Stimulated activated effector memory CD8-positive, alpha-beta T cell treated with anti-CD3 and anti-CD28 coated beads, Interleukin-12 subunit alpha, Interleukin-12 subunit beta, amount 100 ng/mL, for 72 hours (primary cell): ENCODE measurements around the gene GSTP1.
"Not testable (repeated sequence)": the region's sequence is repeated elsewhere in the genome, so short reads cannot be mapped to it uniquely, and the experiment has no call there.

Experiments
- ATAC-seq: fragments of 150-1000 bp; cut with Tn5 transposase; 2 replicates; pipeline ENCODE4 v1.10.0; 2021
- DNase-seq, 2 donors: peaks; one replicate each; pipeline ENCODE4 v3.0.0; 2021 to 2022; ENCODE audit warnings: low spot score in 2 of 2
- H3K27ac Mint-ChIP-seq: one replicate; pipeline ENCODE4 v1.8.0; 2022; ENCODE audit warnings: mild to moderate bottlenecking, mixed read lengths
- H3K36me3 Mint-ChIP-seq: one replicate; pipeline ENCODE4 v1.8.0; 2022; ENCODE audit warnings: mild to moderate bottlenecking, mixed read lengths
- H3K4me1 Mint-ChIP-seq: one replicate; pipeline ENCODE4 v1.8.0; 2022; ENCODE audit warnings: mixed read lengths
- H3K4me3 Mint-ChIP-seq: one replicate; pipeline ENCODE4 v1.8.0; 2022; ENCODE audit warnings: mild to moderate bottlenecking, mixed read lengths
- H3K9me3 Mint-ChIP-seq: one replicate; pipeline ENCODE4 v1.8.0; 2022; ENCODE audit warnings: mixed read lengths

GSTP1 gene

GRCh38 chr11:67584205-67584880, 731 bp downstream of the GSTP1 start:
- Mint-ChIP-seq H3K9me3 (peaks cover 6% of the 10 kb centered on the region), H3K4me1 (peaks cover 65% of the 10 kb centered on the region), H3K27ac (peak overlapping the region; percentile 91), H3K36me3 (peaks cover 31% of the 10 kb centered on the region), H3K4me3 (peak overlapping the region; percentile 82)
- peak in 1 of 2 donors; percentile 66 for DNase-seq
- ATAC-seq, result peak; percentile 2

- DNase-seq (no peak), ATAC-seq (no peak)
- peaks cover 57% of the 10 kb centered on the region for H3K4me1 Mint-ChIP-seq
- H3K27ac Mint-ChIP-seq, result peak overlapping the region; percentile 91
- H3K36me3 Mint-ChIP-seq, result peaks cover 31% of the 10 kb centered on the region
- H3K9me3 Mint-ChIP-seq, result peaks cover 6% of the 10 kb centered on the region
- H3K4me3 Mint-ChIP-seq, result peak overlapping the region; percentile 82
Measured at GRCh38 chr11:67584881-67585873, 1.6 kb downstream of the GSTP1 start.

- ATAC-seq, result no peak
- DNase-seq, result no peak
- H3K27ac Mint-ChIP-seq, result peak overlapping the region; percentile 91
- peaks cover 52% of the 10 kb centered on the region for H3K4me1 Mint-ChIP-seq
- H3K9me3 Mint-ChIP-seq, result peaks cover 6% of the 10 kb centered on the region
- H3K36me3 Mint-ChIP-seq, result peaks cover 31% of the 10 kb centered on the region
- peak overlapping the region; percentile 82 for H3K4me3 Mint-ChIP-seq
Measured at GRCh38 chr11:67585911-67586310, 2.3 kb downstream of the GSTP1 start.

- DNase-seq, result no peak
- no peak overlapping the region for H3K4me3 Mint-ChIP-seq
- peak overlapping the region; percentile 91 for H3K27ac Mint-ChIP-seq
- peaks cover 31% of the 10 kb centered on the region for H3K36me3 Mint-ChIP-seq
- peaks cover 52% of the 10 kb centered on the region for H3K4me1 Mint-ChIP-seq
- H3K9me3 Mint-ChIP-seq, result peaks cover 6% of the 10 kb centered on the region
- ATAC-seq, result no peak
Measured at GRCh38 chr11:67586568-67587250, 3.1 kb downstream of the GSTP1 start.

GRCh38 chr11:67588136-67588503, 4.5 kb downstream of the GSTP1 start:
- Mint-ChIP-seq H3K36me3 (peaks cover 31% of the 10 kb centered on the region), H3K9me3 (peaks cover 6% of the 10 kb centered on the region), H3K4me3 (no peak overlapping the region), H3K27ac (peak overlapping the region; percentile 91), H3K4me1 (peaks cover 41% of the 10 kb centered on the region)
- DNase-seq (no peak), ATAC-seq (no peak)

GRCh38 chr11:67588899-67589415, 5.3 kb downstream of the GSTP1 start:
- ATAC-seq, DNase-seq, H3K4me3 Mint-ChIP-seq, H3K9me3 Mint-ChIP-seq: not testable (repeated sequence)
- peak overlapping the region; percentile 63 for H3K27ac Mint-ChIP-seq
- peaks cover 31% of the 10 kb centered on the region for H3K36me3 Mint-ChIP-seq
- H3K4me1 Mint-ChIP-seq, result peaks cover 36% of the 10 kb centered on the region

- DNase-seq (no peak), ATAC-seq (no peak)
- Mint-ChIP-seq H3K4me3 (no peak overlapping the region), H3K27ac (peak overlapping the region; percentile 30), H3K4me1 (peaks cover 2% of the 10 kb centered on the region), H3K9me3 (no peaks in the 10 kb centered on the region), H3K36me3 (no peaks in the 10 kb centered on the region)
Measured at GRCh38 chr11:67592880-67593564, 9.4 kb downstream of the GSTP1 start.

- Mint-ChIP-seq H3K4me1 (no peaks in the 10 kb centered on the region), H3K27ac (peak overlapping the region; percentile 52), H3K36me3 (no peaks in the 10 kb centered on the region), H3K4me3 (no peak overlapping the region), H3K9me3 (no peaks in the 10 kb centered on the region)
- ATAC-seq (no peak), DNase-seq (no peak)
Measured at GRCh38 chr11:67593565-67593905, 9.9 kb downstream of the GSTP1 start.

GRCh38 chr11:67594480-67594879, 10.9 kb downstream of the GSTP1 start:
- ATAC-seq (no peak), DNase-seq (no peak)
- Mint-ChIP-seq H3K9me3 (no peaks in the 10 kb centered on the region), H3K4me3 (no peak overlapping the region), H3K4me1 (peaks cover 2% of the 10 kb centered on the region), H3K36me3 (no peaks in the 10 kb centered on the region), H3K27ac (no peak overlapping the region)

GRCh38 chr11:67596753-67597300, 13.2 kb downstream of the GSTP1 start:
- DNase-seq (no peak), ATAC-seq (no peak)
- no peaks in the 10 kb centered on the region for H3K36me3 Mint-ChIP-seq
- H3K4me3 Mint-ChIP-seq, result no peak overlapping the region
- H3K4me1 Mint-ChIP-seq, result peaks cover 17% of the 10 kb centered on the region
- H3K27ac Mint-ChIP-seq, result no peak overlapping the region
- no peaks in the 10 kb centered on the region for H3K9me3 Mint-ChIP-seq

GRCh38 chr11:67597458-67597857, 13.8 kb downstream of the GSTP1 start:
- not testable (repeated sequence) for DNase-seq, H3K4me3 Mint-ChIP-seq, H3K36me3 Mint-ChIP-seq, H3K9me3 Mint-ChIP-seq, ATAC-seq, H3K27ac Mint-ChIP-seq
- peaks cover 17% of the 10 kb centered on the region for H3K4me1 Mint-ChIP-seq

GRCh38 chr11:67597963-67598362, 14.4 kb downstream of the GSTP1 start:
- ATAC-seq, H3K36me3 Mint-ChIP-seq: not testable (repeated sequence)

GRCh38 chr11:67599149-67599548, 15.5 kb downstream of the GSTP1 start:
- Mint-ChIP-seq H3K4me3 (no peak overlapping the region), H3K27ac (no peak overlapping the region), H3K4me1 (peaks cover 17% of the 10 kb centered on the region), H3K9me3 (no peaks in the 10 kb centered on the region), H3K36me3 (no peaks in the 10 kb centered on the region)
- DNase-seq (no peak), ATAC-seq (no peak)

More at GRCh38 chr11:67597963-67598362, 14.4 kb downstream of the GSTP1 start:
- not testable (repeated sequence) for DNase-seq, H3K4me3 Mint-ChIP-seq, H3K27ac Mint-ChIP-seq, H3K9me3 Mint-ChIP-seq
- peaks cover 17% of the 10 kb centered on the region for H3K4me1 Mint-ChIP-seq

- no peak overlapping the region for H3K4me3 Mint-ChIP-seq
- ATAC-seq (no peak), DNase-seq (no peak)
- peaks cover 19% of the 10 kb centered on the region for H3K4me1 Mint-ChIP-seq
- no peaks in the 10 kb centered on the region for H3K9me3 Mint-ChIP-seq
- H3K36me3 Mint-ChIP-seq, result no peaks in the 10 kb centered on the region
- no peak overlapping the region for H3K27ac Mint-ChIP-seq
Measured at GRCh38 chr11:67600324-67601029, 16.9 kb downstream of the GSTP1 start.
